Activated CD4-positive, alpha-beta T cell treated with anti-CD3 and anti-CD28 coated beads, Interleukin-2, amount 10 ng/mL, durations not matched to agents 7 days and 5 days (primary cell): Measurements from ENCODE around the gene KIAA1328. TPM values are rescaled to one million over a fixed set of nuclear protein-coding genes. Genes with fewer than 3 reads are reported as not detected.
"Not testable (repeated sequence)": the region's sequence is repeated elsewhere in the genome, so short reads cannot be mapped to it uniquely, and the experiment has no call there.

ENCODE experiments used
- CTCF ChIA-PET: fragments of 350-600 bp; sonication (Branson Sonifier 250); formaldehyde crosslinking; loops from one replicate; lab custom pipeline; 2021; ENCODE audit warnings: antibody characterized with exemption; lab: Charles Lee
- POLR2A ChIA-PET: fragments of 350-600 bp; sonication (Branson Sonifier 250); formaldehyde crosslinking; loops from one replicate; lab custom pipeline; 2021; ENCODE audit warnings: antibody characterized with exemption; lab: Charles Lee
- DNase-seq: peaks from one replicate; pipeline ENCODE4 v3.0.0-alpha.2; 2020
- H3K27ac Mint-ChIP-seq: one replicate; pipeline ENCODE4 v1.8.0; 2021; ENCODE audit warnings: mild to moderate bottlenecking, moderate library complexity, mixed read lengths
- H3K27me3 Mint-ChIP-seq: one replicate; pipeline ENCODE4 v1.8.0; 2021; ENCODE audit warnings: mixed read lengths
- H3K36me3 Mint-ChIP-seq: one replicate; pipeline ENCODE4 v1.8.0; 2021; ENCODE audit warnings: low read depth, mixed read lengths
- H3K4me1 Mint-ChIP-seq: one replicate; pipeline ENCODE4 v1.8.0; 2021; ENCODE audit warnings: mixed read lengths
- H3K4me3 Mint-ChIP-seq: one replicate; pipeline ENCODE4 v1.8.0; 2021; ENCODE audit warnings: mild to moderate bottlenecking, moderate library complexity, mixed read lengths
- H3K9me3 Mint-ChIP-seq: one replicate; pipeline ENCODE4 v1.8.0; 2021; ENCODE audit warnings: mixed read lengths
- total RNA-seq, 2 experiments: library from RNA; stranded (reverse); gene quantifications; one replicate each; pipeline ENCODE4 v1.2.3, GENCODE V29; 2021

KIAA1328 gene
- total RNA-seq, 2 experiments from 2014 or later: 7.0 to 8.1 TPM

DNA sequence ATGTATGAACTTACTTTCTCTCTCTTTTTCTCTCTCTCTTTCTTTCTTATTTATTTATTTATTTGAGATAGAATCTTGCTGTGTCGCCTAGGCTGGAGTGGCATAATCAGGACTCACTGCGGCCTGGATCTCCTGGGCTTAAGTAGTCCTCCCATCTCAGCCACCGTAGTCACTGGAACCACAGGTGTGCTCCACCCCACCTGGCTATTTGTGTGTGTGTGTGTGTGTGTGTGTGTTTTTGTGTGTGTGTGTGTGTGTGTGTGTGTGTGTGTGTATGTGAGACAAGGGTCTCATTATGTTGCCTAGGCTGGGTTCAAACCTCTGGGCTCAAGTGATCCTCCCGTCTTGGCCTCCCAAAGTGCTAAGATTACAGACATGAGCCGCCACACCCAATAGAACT is 64.3 kb downstream of the KIAA1328 start:
- H3K27ac Mint-ChIP-seq: no peak overlapping the region
- CTCF ChIA-PET: no interaction called here

DNA sequence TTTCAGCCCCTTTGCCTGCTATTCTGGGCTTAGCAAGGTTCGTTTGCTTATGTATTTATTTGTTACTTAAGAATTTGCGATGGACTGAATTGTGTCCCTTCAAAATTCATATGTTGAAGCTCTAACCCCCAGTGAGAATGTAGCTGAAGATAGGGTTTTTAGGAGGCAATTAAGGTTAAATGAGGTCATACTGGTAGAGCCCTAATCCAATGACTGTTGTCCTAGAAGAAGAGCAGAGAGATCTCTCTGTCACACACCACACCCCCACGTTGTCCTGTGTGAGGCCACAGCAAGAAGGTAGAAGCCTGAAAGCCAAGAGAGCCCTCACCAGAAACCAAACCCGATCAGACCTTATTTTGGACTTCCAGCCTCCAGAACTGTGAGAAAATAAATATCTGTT is 66.7 kb downstream of the KIAA1328 start:
- H3K36me3 Mint-ChIP-seq: peaks cover 3% of the 10 kb centered on the region
- H3K4me3 Mint-ChIP-seq: no peak overlapping the region
- ChIA-PET CTCF (no interaction called here), POLR2A (no interaction called here)
- H3K4me1 Mint-ChIP-seq: no peaks in the 10 kb centered on the region
- H3K9me3 Mint-ChIP-seq: peaks cover 5% of the 10 kb centered on the region
- H3K27me3 Mint-ChIP-seq: no peaks in the 10 kb centered on the region
- no peak for DNase-seq
- no peak overlapping the region for H3K27ac Mint-ChIP-seq

More for the DNA sequence above, 64.3 kb downstream of the KIAA1328 start:
- H3K4me1 Mint-ChIP-seq: peaks cover 4% of the 10 kb centered on the region
- H3K9me3 Mint-ChIP-seq: no peaks in the 10 kb centered on the region
- POLR2A ChIA-PET: no interaction called here
- no peaks in the 10 kb centered on the region for H3K36me3 Mint-ChIP-seq
- no peak for DNase-seq
- no peak overlapping the region for H3K4me3 Mint-ChIP-seq
- H3K27me3 Mint-ChIP-seq: no peaks in the 10 kb centered on the region

DNA sequence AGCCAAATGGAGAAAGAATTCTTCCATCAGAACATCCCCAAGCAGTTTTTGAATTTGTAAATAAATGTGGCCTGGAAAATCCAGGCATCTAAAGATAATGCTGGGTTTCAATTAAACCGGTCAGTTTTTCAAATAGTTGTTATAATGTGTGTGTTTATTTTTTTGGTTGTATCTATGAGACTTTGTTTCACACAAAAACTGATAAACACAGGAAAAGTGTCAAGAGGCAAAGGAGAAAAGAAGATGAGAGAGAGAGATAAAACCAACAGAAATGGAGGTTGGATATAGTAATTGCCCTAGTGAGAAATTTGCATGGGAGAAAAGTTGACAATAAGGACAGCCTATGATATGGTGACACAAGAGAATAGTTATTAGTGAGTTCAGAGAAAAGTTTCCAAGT is 68.3 kb downstream of the KIAA1328 start:
- Mint-ChIP-seq H3K36me3 (peaks cover 3% of the 10 kb centered on the region), H3K4me1 (no peaks in the 10 kb centered on the region), H3K9me3 (peaks cover 5% of the 10 kb centered on the region), H3K4me3 (no peak overlapping the region), H3K27ac (no peak overlapping the region), H3K27me3 (no peaks in the 10 kb centered on the region)
- ChIA-PET CTCF (no interaction called here), POLR2A (no interaction called here)
- no peak for DNase-seq

DNA sequence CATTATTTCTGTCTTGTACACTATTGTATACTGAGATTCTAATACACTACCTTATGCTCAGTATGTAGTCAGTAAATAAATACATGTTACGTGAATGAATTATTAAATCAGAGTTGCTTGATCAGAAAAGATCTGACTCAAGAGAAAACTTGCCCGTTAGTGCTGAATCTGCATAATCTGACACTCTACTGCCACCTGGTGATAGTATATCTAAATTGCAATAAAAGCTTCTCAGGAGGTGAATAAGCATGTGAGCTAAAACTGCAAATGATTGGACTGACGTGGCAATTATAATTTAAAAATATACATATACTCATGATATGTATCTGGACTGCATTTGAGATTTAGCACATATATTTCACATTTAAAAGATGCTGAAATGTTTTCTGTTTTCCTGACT is 70.4 kb downstream of the KIAA1328 start:
- H3K27ac Mint-ChIP-seq: no peak overlapping the region
- H3K36me3 Mint-ChIP-seq: peaks cover 3% of the 10 kb centered on the region
- no peak overlapping the region for H3K4me3 Mint-ChIP-seq
- CTCF ChIA-PET: no interaction called here
- H3K27me3 Mint-ChIP-seq: no peaks in the 10 kb centered on the region
- no peaks in the 10 kb centered on the region for H3K4me1 Mint-ChIP-seq
- POLR2A ChIA-PET: no interaction called here
- DNase-seq: no peak
- peaks cover 5% of the 10 kb centered on the region for H3K9me3 Mint-ChIP-seq

DNA sequence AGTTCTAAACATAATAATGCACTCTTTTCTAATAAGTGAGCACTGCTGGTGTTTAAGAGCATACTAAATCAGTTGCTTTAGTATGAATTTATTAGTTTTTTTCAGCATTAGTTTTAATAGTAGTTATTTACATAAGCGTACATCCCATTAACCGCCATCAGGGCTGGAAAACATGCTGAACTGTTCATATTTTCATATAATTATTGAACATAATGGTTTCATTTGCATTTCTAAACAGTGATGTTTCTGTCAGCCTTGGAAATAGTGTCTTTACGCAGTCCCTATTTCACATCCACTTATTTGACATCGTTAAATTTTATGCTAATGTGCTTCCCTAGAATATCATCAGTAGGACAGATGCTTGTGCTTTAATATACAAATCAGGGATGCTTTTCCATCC is 71.5 kb downstream of the KIAA1328 start:
- no peak overlapping the region for H3K4me3 Mint-ChIP-seq

DNA sequence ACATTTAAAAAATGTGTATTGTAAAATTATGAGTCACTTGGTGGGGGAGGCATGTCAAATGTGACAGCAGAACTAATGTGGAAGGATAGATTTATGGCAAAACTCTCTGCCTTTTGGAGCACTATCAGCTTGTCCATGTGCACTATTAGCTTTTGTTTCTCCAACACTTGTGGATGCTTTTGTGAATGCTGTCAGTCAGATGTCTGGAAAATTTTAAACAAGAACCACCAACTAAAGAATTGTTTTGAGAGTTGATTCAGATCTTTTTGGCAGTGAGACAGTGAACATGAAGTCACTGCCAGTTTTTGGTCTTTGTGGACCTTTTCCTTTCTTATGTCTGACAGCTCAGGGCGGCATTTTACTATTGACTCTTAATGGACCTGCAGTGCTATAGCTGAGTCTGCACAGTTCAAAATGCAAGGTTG is 72.4 kb downstream of the KIAA1328 start:
- no peak overlapping the region for H3K4me3 Mint-ChIP-seq
- CTCF ChIA-PET: no interaction called here
- POLR2A ChIA-PET: no interaction called here
- H3K9me3 Mint-ChIP-seq: peaks cover 5% of the 10 kb centered on the region
- H3K27me3 Mint-ChIP-seq: no peaks in the 10 kb centered on the region
- no peak for DNase-seq
- H3K27ac Mint-ChIP-seq: no peak overlapping the region
- H3K36me3 Mint-ChIP-seq: peaks cover 5% of the 10 kb centered on the region
- no peaks in the 10 kb centered on the region for H3K4me1 Mint-ChIP-seq

More for the DNA sequence above, 71.5 kb downstream of the KIAA1328 start:
- H3K4me1 Mint-ChIP-seq: no peaks in the 10 kb centered on the region
- no peak for DNase-seq
- no peaks in the 10 kb centered on the region for H3K27me3 Mint-ChIP-seq
- H3K27ac Mint-ChIP-seq: no peak overlapping the region
- H3K36me3 Mint-ChIP-seq: peaks cover 5% of the 10 kb centered on the region
- CTCF ChIA-PET: no interaction called here
- H3K9me3 Mint-ChIP-seq: peaks cover 5% of the 10 kb centered on the region
- POLR2A ChIA-PET: no interaction called here

DNA sequence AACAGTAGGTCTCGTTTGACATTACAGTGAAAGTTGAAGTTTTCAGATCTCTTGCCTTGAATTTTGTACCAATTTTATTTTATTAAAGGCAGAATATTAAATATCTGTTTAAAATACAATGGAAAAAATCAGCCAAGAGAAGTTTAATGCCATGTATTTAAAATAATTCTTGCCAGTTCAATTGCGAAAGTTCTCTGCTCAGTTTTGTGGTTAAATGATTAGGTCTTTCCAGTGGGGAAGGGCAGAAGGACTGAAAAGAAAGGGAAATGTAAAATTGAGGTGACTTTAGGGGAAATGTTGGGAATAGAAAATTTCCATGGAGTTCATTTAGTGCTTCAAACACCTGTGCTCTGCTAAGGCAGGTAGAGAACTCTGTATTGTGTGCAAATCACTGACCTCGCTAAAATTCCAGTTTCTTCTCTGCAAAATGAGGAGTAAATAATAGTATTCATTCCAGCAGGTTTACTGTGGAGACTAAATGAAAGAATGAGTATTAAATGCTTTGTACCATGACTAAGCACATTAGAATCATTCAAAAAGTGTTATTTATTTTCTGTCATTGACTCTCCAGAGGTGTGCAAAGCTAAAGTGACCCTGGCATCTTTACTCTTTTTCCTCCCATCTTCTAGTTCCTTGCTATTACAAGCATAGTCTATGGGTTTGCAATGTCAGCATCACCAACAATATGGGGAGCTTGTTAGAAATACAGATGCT is 74.4 kb downstream of the KIAA1328 start:
- no peak overlapping the region for H3K27ac Mint-ChIP-seq
- CTCF ChIA-PET: no interaction called here
- H3K36me3 Mint-ChIP-seq: peaks cover 5% of the 10 kb centered on the region
- H3K9me3 Mint-ChIP-seq: peaks cover 5% of the 10 kb centered on the region
- H3K27me3 Mint-ChIP-seq: no peaks in the 10 kb centered on the region
- no peaks in the 10 kb centered on the region for H3K4me1 Mint-ChIP-seq
- no peak for DNase-seq
- POLR2A ChIA-PET: no interaction called here
- H3K4me3 Mint-ChIP-seq: no peak overlapping the region

DNA sequence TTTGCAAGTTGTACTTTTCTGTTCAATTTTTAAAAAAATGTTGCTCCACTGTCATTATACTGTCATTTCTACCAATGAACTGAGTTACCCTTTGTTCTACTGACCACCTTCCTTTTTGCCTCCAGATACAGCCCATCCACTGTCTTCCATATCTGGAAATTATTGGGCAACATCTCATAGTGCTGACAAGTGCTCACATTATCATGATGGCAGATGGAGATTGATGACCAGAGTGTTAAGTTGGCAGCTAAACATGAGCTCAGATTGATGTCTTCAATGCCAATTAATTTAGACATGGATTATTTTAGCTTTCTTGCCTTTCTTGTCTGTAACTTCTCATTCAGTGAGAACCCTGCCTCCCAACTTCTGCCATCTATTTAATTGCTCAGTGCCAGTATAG is 76.6 kb downstream of the KIAA1328 start:
- DNase-seq: no peak
- H3K36me3 Mint-ChIP-seq: peaks cover 7% of the 10 kb centered on the region
- no peaks in the 10 kb centered on the region for H3K4me1 Mint-ChIP-seq
- ChIA-PET POLR2A (no interaction called here), CTCF (no interaction called here)
- H3K27ac Mint-ChIP-seq: no peak overlapping the region
- no peaks in the 10 kb centered on the region for H3K27me3 Mint-ChIP-seq
- no peaks in the 10 kb centered on the region for H3K9me3 Mint-ChIP-seq
- no peak overlapping the region for H3K4me3 Mint-ChIP-seq

DNA sequence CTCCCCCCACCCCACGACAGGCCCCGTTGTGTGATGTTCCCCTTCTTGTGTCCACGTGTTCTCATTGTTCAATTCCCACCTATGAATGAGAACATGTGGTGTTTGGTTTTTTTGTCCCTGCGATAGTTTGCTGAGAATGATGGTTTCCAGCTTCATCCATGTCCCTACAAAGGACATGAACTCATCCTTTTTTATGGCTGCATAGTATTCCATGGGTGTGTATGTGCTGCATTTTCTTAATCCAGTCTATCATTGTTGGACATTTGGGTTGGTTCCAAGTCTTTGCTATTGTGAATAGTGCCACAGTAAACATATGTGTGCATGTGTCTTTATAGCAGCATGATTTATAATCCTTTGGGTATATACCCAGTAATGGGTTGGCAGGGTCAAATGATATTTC is 80.4 kb downstream of the KIAA1328 start:
- CTCF ChIA-PET, DNase-seq, H3K4me3 Mint-ChIP-seq, H3K9me3 Mint-ChIP-seq, H3K27ac Mint-ChIP-seq, H3K36me3 Mint-ChIP-seq, POLR2A ChIA-PET, H3K27me3 Mint-ChIP-seq: not testable (repeated sequence)
- peaks cover 19% of the 10 kb centered on the region for H3K4me1 Mint-ChIP-seq

DNA sequence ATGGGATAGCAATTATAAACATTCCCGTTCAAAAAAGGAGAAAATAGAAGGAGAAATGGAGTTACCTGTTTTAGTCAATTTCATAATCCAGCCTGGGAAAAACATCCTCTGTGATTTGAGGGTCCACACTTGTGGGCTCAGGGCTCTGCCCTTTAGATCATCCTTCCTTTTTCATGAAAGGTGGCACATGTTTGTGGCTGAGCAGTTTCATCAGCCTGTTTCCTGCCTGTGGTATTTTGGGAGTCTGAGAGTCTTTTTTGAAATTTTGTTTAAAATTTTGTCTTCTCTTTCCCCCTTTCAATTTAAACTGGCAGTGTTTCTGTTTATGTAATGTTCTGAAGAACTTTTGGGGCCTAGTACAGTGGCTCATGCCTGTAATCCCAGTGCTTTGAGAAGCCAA is 84.0 kb downstream of the KIAA1328 start:
- ChIA-PET CTCF (no interaction called here), POLR2A (no interaction called here)
- H3K4me1 Mint-ChIP-seq: peaks cover 19% of the 10 kb centered on the region
- H3K36me3 Mint-ChIP-seq: peaks cover 4% of the 10 kb centered on the region
- H3K4me3 Mint-ChIP-seq: no peak overlapping the region
- no peaks in the 10 kb centered on the region for H3K9me3 Mint-ChIP-seq
- no peaks in the 10 kb centered on the region for H3K27me3 Mint-ChIP-seq
- peak overlapping the region; percentile 83 for H3K27ac Mint-ChIP-seq
- DNase-seq: no peak

DNA sequence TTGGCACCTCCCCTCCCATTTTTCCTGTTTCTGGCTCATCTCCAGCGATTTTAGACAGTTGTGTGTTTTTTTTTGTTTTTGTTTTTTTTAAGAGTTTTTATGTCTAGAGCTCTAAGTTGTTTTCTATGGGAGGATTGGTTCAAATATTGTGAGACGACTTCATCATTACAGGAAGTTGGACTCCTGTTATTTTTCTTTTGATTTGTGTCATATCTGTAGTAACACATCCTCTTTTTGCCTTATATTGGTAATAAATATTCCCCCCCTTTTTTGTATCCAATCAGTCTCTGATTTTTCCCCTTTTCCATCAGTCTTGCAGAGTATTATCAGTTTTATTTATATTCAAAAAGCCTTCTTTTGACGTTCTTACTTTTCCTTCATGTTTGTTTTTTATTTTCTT is 89.0 kb downstream of the KIAA1328 start:
- H3K4me1 Mint-ChIP-seq: peaks cover 9% of the 10 kb centered on the region
- no peaks in the 10 kb centered on the region for H3K9me3 Mint-ChIP-seq
- H3K36me3 Mint-ChIP-seq: no peaks in the 10 kb centered on the region
- ChIA-PET CTCF (no interaction called here), POLR2A (no interaction called here)
- H3K4me3 Mint-ChIP-seq: no peak overlapping the region
- H3K27me3 Mint-ChIP-seq: no peaks in the 10 kb centered on the region
- DNase-seq: no peak
- H3K27ac Mint-ChIP-seq: no peak overlapping the region

DNA sequence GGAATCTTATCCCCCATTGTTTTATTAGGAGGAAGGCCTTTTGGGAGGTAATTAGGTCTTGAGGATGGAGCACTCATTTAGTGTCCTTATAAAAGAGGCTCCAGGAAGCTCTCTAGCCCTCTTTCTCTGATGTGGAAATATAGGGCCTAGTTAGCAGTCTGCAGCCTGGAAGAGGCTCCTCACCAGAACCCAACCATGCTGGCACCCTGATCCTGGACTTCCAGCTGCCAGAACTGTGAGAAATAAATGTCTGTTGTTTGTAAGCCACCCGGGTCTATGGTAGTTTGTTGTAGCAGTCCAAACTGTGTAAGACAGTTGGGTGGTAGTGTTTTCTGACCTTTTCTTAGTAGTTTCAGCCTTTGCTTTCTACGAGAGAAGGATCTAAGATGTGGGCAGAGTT is 100.7 kb downstream of the KIAA1328 start:
- POLR2A ChIA-PET: no interaction called here
- Mint-ChIP-seq H3K36me3 (no peaks in the 10 kb centered on the region), H3K27me3 (no peaks in the 10 kb centered on the region), H3K4me1 (no peaks in the 10 kb centered on the region), H3K4me3 (no peak overlapping the region), H3K9me3 (no peaks in the 10 kb centered on the region), H3K27ac (no peak overlapping the region)
- CTCF ChIA-PET: no interaction called here
- DNase-seq: no peak

DNA sequence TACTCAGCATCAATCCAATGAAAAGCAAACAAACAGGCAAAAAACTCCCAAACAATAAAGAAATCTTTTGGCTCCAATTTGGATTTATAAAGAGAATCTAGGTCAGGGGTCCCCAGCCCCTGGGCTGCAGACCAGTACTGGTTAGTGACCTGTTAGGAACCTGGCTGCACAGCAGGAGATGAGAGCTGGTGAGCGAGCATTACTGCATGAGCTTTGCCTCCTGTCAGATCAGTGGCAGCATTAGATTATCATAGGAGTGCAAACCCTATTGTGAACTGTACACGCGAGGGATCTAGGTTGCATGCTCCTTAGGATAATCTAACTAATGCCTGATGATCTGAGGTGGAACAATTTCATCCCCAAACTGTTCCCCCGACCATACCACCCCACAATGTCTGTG is 102.2 kb downstream of the KIAA1328 start:
- Mint-ChIP-seq H3K27me3 (no peaks in the 10 kb centered on the region), H3K4me3 (no peak overlapping the region), H3K36me3 (no peaks in the 10 kb centered on the region), H3K9me3 (peaks cover under 1% of the 10 kb centered on the region), H3K27ac (no peak overlapping the region), H3K4me1 (no peaks in the 10 kb centered on the region)
- no peak for DNase-seq
- ChIA-PET CTCF (no interaction called here), POLR2A (no interaction called here)

DNA sequence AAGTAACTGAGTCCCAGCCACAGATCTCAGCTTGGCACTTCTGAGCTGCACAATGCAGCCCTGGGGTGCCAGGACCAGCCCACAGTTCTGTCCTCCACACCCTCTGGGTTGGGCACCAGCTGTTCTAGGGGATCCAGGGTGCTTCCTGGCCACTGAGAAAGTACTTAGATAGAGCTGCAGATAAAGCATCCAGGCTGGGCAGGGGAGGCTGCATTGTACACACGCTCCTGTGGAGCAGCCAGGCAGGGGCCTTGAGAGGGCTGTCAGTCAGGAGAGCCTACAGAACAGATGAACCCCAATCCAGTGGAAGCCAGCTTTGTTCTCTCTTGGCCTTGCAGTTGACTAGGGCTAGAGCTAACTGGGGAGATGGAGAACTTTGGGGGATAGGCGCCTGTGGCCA is 104.6 kb downstream of the KIAA1328 start:
- POLR2A ChIA-PET: no interaction called here
- CTCF ChIA-PET: no interaction called here
- no peak overlapping the region for H3K27ac Mint-ChIP-seq
- H3K36me3 Mint-ChIP-seq: no peaks in the 10 kb centered on the region
- no peak overlapping the region for H3K4me3 Mint-ChIP-seq
- H3K9me3 Mint-ChIP-seq: peaks cover 11% of the 10 kb centered on the region
- no peak for DNase-seq
- H3K4me1 Mint-ChIP-seq: no peaks in the 10 kb centered on the region
- H3K27me3 Mint-ChIP-seq: no peaks in the 10 kb centered on the region
